Measurements from ENCODE around the gene BAZ1A.

Gene BAZ1A

GRCh38 chr14:34766060-34766459 is 109.1 kb downstream of the BAZ1A start:
- H3K9me2 ChIP-seq (ENCODE audit: low read depth, low read length): no peaks in the 10 kb centered on the region
- H3K9me3 ChIP-seq (ENCODE audit: low read length): no peaks in the 10 kb centered on the region
- no peak overlapping the region for H2AFZ ChIP-seq (ENCODE audit: low read length)
- H3K27me3 ChIP-seq (ENCODE audit: insufficient read depth, low read length): no peaks in the 10 kb centered on the region
- H3K4me1 ChIP-seq (ENCODE audit: insufficient read depth, low read length, severe bottlenecking): no peaks in the 10 kb centered on the region
- H4K20me1 ChIP-seq (ENCODE audit: insufficient read depth, low read length): no peaks in the 10 kb centered on the region
- no peak overlapping the region for H3K27ac ChIP-seq (ENCODE audit: low read depth, low read length, poor library complexity, severe bottlenecking)
- peak; percentile 55 for TF ChIP-seq CTCF (IDR thresholded peaks at IDR 0.05; ENCODE audit: low read length)
- TF ChIP-seq EZH2 (IDR thresholded peaks at IDR 0.05; ENCODE audit: borderline replicate concordance, low read length): no peak
- no peak overlapping the region for H3K4me2 ChIP-seq (ENCODE audit: low read length)
- H3F3A ChIP-seq (ENCODE audit: insufficient read depth, low read length): no peaks in the 10 kb centered on the region
- H3K36me3 ChIP-seq (ENCODE audit: insufficient read depth, low read length): peaks cover 83% of the 10 kb centered on the region
- H3K79me2 ChIP-seq (ENCODE audit: insufficient read depth, low read length): no peaks in the 10 kb centered on the region
- no peak overlapping the region for H3K4me3 ChIP-seq (ENCODE audit: low read depth, low read length, poor library complexity, severe bottlenecking)
- H3K9ac ChIP-seq (ENCODE audit: low read length): no peak overlapping the region

- H3K9me2 ChIP-seq (ENCODE audit: low read depth, low read length): no peaks in the 10 kb centered on the region
- no peak overlapping the region for H3K9ac ChIP-seq (ENCODE audit: low read length)
- no peaks in the 10 kb centered on the region for H3K79me2 ChIP-seq (ENCODE audit: insufficient read depth, low read length)
- no peak overlapping the region for H3K27ac ChIP-seq (ENCODE audit: low read depth, low read length, poor library complexity, severe bottlenecking)
- no peak overlapping the region for H3K4me2 ChIP-seq (ENCODE audit: low read length)
- no peak overlapping the region for H2AFZ ChIP-seq (ENCODE audit: low read length)
- no peak overlapping the region for H3K4me3 ChIP-seq (ENCODE audit: low read depth, low read length, poor library complexity, severe bottlenecking)
- no peaks in the 10 kb centered on the region for H3K4me1 ChIP-seq (ENCODE audit: insufficient read depth, low read length, severe bottlenecking)
- H3K36me3 ChIP-seq (ENCODE audit: insufficient read depth, low read length): peaks cover 57% of the 10 kb centered on the region
- no peaks in the 10 kb centered on the region for H3K9me3 ChIP-seq (ENCODE audit: low read length)
- TF ChIP-seq CTCF (IDR thresholded peaks at IDR 0.05; ENCODE audit: low read length): no peak
- TF ChIP-seq EZH2 (IDR thresholded peaks at IDR 0.05; ENCODE audit: borderline replicate concordance, low read length): no peak
- H3K27me3 ChIP-seq (ENCODE audit: insufficient read depth, low read length): no peaks in the 10 kb centered on the region
- no peaks in the 10 kb centered on the region for H3F3A ChIP-seq (ENCODE audit: insufficient read depth, low read length)
- no peaks in the 10 kb centered on the region for H4K20me1 ChIP-seq (ENCODE audit: insufficient read depth, low read length)
These were observed 119.9 kb downstream of the BAZ1A start for GRCh38 chr14:34755215-34755614.

GRCh38 chr14:34754687-34755086 is 120.5 kb downstream of the BAZ1A start:
- no peaks in the 10 kb centered on the region for H3K79me2 ChIP-seq (ENCODE audit: insufficient read depth, low read length)
- TF ChIP-seq EZH2 (IDR thresholded peaks at IDR 0.05; ENCODE audit: borderline replicate concordance, low read length) (no peak), CTCF (IDR thresholded peaks at IDR 0.05; ENCODE audit: low read length) (no peak)

More at GRCh38 chr14:34754687-34755086, 120.5 kb downstream of the BAZ1A start:
- Histone ChIP-seq H2AFZ (ENCODE audit: low read length) (no peak overlapping the region), H3K9me2 (ENCODE audit: low read depth, low read length) (no peaks in the 10 kb centered on the region), H3F3A (ENCODE audit: insufficient read depth, low read length) (no peaks in the 10 kb centered on the region), H3K4me1 (ENCODE audit: insufficient read depth, low read length, severe bottlenecking) (no peaks in the 10 kb centered on the region), H3K9me3 (ENCODE audit: low read length) (no peaks in the 10 kb centered on the region), H4K20me1 (ENCODE audit: insufficient read depth, low read length) (no peaks in the 10 kb centered on the region), H3K9ac (ENCODE audit: low read length) (no peak overlapping the region), H3K4me2 (ENCODE audit: low read length) (no peak overlapping the region), H3K4me3 (ENCODE audit: low read depth, low read length, poor library complexity, severe bottlenecking) (no peak overlapping the region), H3K36me3 (ENCODE audit: insufficient read depth, low read length) (peaks cover 52% of the 10 kb centered on the region), H3K27me3 (ENCODE audit: insufficient read depth, low read length) (no peaks in the 10 kb centered on the region), H3K27ac (ENCODE audit: low read depth, low read length, poor library complexity, severe bottlenecking) (no peak overlapping the region)
